Retinal pigment epithelial cell (primary cell): ENCODE results near the gene DPP7.

Experiments
- DNase-seq: peaks from one replicate; pipeline ENCODE4 v3.0.0-alpha.2; 2010; ENCODE audit warnings: low read depth
- H3K4me3 ChIP-seq: 2 replicates; pipeline ENCODE4 v1.5.1; 2011; ENCODE audit warnings: mild to moderate bottlenecking, low read length, control low read depth, moderate library complexity
- TF ChIP-seq, protein P1 (sequence below): conservative IDR thresholded peaks from 2 replicates; pipeline ENCODE4 v1.5.1; 2011; ENCODE audit warnings: low read depth, low read length, control low read depth, inconsistent platforms

The DPP7 gene

DNA sequence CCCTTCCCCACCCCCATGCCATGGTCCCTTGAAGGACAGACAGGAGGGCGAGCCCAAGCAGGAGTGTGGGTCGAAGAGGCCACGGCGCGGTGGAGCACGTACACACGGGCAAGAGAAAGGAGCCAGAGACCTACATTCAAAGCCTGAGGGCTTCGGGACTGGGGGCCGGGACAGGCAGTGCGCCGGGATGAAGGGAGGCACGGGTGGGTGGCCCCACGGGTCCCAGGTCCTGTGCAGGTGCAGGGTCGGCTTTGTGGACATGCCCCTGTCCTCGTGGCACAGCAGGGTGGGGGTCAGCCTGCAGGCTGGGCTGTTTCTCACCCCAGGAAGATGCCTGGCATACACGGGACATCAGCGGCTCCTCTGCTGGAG, 45.5 kb upstream of the DPP7 start:
- DNase-seq = no peak
- no peak overlapping the region for H3K4me3 ChIP-seq
- TF ChIP-seq, protein P1, sequence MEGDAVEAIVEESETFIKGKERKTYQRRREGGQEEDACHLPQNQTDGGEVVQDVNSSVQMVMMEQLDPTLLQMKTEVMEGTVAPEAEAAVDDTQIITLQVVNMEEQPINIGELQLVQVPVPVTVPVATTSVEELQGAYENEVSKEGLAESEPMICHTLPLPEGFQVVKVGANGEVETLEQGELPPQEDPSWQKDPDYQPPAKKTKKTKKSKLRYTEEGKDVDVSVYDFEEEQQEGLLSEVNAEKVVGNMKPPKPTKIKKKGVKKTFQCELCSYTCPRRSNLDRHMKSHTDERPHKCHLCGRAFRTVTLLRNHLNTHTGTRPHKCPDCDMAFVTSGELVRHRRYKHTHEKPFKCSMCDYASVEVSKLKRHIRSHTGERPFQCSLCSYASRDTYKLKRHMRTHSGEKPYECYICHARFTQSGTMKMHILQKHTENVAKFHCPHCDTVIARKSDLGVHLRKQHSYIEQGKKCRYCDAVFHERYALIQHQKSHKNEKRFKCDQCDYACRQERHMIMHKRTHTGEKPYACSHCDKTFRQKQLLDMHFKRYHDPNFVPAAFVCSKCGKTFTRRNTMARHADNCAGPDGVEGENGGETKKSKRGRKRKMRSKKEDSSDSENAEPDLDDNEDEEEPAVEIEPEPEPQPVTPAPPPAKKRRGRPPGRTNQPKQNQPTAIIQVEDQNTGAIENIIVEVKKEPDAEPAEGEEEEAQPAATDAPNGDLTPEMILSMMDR = no peak

DNA sequence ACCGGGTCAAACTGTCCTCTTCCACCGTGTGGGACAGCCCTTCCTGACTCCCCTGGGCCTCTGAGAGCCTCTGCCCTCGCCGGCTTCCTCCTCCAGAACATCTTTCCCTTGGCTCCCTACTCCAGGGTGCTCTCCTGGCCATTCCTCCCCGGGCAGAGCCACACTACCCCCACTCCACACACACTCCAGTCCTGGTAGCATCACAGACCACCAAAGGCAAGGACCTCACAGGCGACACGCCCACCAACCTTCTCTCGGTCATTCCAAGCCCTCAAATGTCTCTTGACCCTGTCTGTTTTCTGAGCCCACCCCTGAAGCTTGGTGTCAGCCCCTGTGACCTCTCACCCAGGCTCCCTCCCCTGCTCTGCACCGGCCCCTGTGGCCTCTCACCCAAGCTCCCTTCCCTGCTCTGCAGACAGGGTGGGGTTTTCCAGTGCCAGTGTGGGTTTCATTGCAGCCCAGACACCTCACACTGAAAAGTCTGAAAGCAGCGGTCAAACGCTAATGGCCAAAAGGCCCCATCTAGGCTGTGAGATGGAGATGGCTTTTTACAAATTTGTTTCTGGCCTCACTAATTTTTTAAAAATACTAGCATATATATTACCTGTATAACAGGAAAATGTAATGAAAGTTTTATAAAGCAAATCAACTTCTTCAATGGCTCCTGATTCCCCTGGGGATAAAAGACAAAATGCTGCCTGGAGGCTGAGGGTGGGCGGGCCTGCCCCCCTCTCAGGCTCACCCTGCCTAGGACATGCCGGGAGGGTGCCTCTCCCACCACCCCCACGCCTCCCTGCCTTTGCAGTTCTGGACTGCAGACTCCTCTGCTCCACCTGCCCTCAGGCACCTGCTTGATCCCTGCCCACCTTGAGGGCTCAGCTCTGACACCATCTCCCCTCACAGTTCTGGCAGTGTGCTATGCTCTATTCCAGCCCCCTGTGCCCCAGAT, 44.8 kb upstream of the DPP7 start:
- TF ChIP-seq, protein P1 = no peak
- no peak for DNase-seq
- H3K4me3 ChIP-seq = no peak overlapping the region

DNA sequence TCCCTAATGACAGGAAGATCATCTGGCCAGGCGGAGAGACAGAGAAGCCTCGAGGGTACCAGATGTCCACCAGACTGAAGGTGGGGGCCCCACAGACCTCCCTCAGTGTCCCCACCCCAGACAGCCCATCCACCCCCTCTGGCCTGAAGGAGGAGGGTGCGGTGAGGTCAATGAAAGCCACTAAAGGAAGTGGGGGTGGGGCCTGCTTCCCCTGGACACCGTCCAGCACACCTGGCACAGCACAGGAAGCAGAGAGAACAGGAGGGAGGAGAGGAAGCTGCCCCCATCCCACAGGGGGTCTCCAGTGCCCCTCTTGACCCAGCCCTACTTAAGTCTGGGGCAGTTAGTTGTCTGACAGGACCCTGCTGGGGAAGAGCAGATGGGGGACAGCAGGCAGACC, 44.1 kb upstream of the DPP7 start:
- TF ChIP-seq, protein P1 = no peak
- DNase-seq = no peak
- no peak overlapping the region for H3K4me3 ChIP-seq

DNA sequence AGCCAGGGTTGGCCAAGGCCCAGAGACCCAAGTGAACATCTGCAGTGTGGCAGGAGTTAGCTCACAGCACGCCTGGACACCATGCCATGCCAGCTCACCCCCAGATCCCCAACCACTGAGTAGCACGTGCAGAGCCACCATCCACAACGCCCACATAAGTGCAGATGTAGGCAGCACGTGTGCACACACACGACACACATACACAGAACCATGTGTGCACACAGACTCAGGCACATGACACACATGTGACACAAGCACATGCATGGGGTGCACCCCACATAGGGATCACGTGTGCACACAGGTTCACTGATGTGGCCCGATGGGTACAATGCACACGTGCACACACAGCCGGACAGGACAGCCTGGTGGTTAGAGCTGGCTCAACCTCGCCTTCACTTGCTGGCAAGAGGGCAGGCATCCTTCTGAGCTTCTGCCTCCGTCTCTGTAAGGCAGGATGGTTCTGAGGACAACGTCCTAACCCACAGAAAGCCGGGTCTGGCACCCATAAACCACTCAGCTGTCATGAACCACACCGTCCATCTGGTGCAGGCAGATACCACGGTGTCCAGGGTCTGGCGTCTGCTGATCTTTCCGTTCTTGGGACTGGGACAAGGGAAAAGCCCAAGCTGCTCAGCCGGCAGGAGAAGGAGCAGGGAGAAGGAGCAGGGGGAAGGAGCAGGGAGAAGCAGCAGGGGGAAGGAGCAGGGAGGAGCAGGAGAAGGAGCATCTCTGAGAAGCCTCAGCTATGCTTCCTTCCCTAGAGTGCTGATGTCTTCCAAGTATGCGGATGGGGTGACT, 43.3 kb upstream of the DPP7 start:
- TF ChIP-seq, protein P1 = no peak
- H3K4me3 ChIP-seq = no peak overlapping the region
- no peak for DNase-seq

DNA sequence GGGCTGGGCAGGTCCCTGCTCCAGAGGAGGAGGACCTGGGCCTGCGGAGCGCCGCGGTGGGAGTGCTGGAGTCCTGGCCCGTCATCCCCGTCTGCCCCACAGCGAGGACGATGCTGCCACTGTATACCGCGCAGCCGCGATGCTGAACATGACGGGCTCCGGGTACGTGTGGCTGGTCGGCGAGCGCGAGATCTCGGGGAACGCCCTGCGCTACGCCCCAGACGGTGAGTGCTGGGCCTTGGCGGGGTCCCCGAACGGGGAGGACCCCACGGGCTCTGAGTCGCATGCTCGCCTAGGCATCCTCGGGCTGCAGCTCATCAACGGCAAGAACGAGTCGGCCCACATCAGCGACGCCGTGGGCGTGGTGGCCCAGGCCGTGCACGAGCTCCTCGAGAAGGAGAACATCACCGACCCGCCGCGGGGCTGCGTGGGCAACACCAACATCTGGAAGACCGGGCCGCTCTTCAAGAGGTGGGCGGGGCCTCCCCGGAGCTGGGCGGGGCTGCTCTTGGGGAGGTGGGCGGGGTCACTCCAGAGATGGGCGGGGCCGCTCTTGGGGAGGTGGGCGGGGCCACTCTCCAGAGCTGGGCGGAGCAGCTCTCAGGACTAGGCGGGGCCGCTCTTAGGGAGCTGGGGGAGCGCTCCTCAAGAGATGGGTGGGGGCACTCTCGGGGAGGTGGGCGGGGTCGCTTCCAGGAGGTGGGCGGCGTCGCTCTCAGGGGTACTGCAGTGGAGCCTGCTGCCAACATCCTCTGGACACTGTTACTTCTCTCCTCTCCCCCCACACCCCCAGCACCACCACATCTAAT, 42.2 kb upstream of the DPP7 start:
- H3K4me3 ChIP-seq = peak overlapping the region; percentile 32
- TF ChIP-seq, protein P1 = no peak
- DNase-seq = no peak

DNA sequence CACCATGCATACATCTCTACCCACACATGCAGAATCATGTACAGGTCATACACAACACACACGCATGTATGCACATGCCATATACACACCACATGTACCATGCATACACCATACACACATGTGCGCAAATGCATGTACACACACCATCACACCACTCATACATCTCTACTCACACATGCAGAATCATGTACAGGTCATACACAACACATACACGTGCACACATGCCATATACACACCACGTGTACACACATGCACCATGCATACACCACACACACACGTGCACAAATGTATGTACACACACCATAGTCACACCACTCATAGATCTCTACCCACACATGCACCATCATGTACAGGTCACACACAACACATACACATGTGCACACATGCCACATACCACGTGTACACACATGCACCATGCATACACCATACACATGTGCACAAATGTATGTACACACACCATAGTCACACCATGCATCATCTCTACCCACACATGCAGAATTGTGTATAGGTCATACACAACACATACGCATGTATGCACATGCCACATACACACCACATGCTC, 38.4 kb upstream of the DPP7 start:
- DNase-seq = no peak
- TF ChIP-seq, protein P1 = no peak
- H3K4me3 ChIP-seq = no peak overlapping the region
